Activated CD4-positive, alpha-beta memory T cell treated with anti-CD3 and anti-CD28 coated beads for 36 hours (primary cell): ENCODE measurements around the gene RPP21. TPM values are rescaled to one million over a fixed set of nuclear protein-coding genes. Genes with fewer than 3 reads are reported as not detected.

Source experiments
- CTCF ChIA-PET: fragments of 350-600 bp; sonication (Branson Sonifier 250); formaldehyde crosslinking; loops from one replicate; lab custom pipeline; 2021; ENCODE audit warnings: antibody characterized with exemption, inconsistent platforms; lab: Charles Lee
- POLR2A ChIA-PET: fragments of 350-600 bp; sonication (Branson Sonifier 250); formaldehyde crosslinking; loops from one replicate; lab custom pipeline; 2021; ENCODE audit warnings: antibody characterized with exemption; lab: Charles Lee
- DNase-seq: peaks from one replicate; pipeline ENCODE4 v3.0.0-alpha.2; 2020
- H3K27ac Mint-ChIP-seq: one replicate; pipeline ENCODE4 v1.8.0; 2021; ENCODE audit warnings: mixed read lengths
- H3K27me3 Mint-ChIP-seq: one replicate; pipeline ENCODE4 v1.8.0; 2021; ENCODE audit warnings: mixed read lengths
- H3K36me3 Mint-ChIP-seq: one replicate; pipeline ENCODE4 v1.8.0; 2021; ENCODE audit warnings: mixed read lengths
- H3K4me1 Mint-ChIP-seq: one replicate; pipeline ENCODE4 v1.8.0; 2021; ENCODE audit warnings: low read depth, mixed read lengths
- H3K4me3 Mint-ChIP-seq: one replicate; pipeline ENCODE4 v1.8.0; 2021; ENCODE audit warnings: mild to moderate bottlenecking, mixed read lengths
- H3K9me3 Mint-ChIP-seq: one replicate; pipeline ENCODE4 v1.8.0; 2021; ENCODE audit warnings: mixed read lengths
- intact Hi-C: fragments of 100-400 bp; cut with micrococcal nuclease; formaldehyde crosslinking; loops from one replicate; pipeline ENCODE4 v1.15.1; 2023
- total RNA-seq, 2 experiments: library from RNA; stranded (reverse); gene quantifications; one replicate each; pipeline ENCODE4 v1.2.3, GENCODE V29; 2021

Gene RPP21
- 10 to 100 TPM; 34.6 to 38.3 TPM for total RNA-seq

DNA sequence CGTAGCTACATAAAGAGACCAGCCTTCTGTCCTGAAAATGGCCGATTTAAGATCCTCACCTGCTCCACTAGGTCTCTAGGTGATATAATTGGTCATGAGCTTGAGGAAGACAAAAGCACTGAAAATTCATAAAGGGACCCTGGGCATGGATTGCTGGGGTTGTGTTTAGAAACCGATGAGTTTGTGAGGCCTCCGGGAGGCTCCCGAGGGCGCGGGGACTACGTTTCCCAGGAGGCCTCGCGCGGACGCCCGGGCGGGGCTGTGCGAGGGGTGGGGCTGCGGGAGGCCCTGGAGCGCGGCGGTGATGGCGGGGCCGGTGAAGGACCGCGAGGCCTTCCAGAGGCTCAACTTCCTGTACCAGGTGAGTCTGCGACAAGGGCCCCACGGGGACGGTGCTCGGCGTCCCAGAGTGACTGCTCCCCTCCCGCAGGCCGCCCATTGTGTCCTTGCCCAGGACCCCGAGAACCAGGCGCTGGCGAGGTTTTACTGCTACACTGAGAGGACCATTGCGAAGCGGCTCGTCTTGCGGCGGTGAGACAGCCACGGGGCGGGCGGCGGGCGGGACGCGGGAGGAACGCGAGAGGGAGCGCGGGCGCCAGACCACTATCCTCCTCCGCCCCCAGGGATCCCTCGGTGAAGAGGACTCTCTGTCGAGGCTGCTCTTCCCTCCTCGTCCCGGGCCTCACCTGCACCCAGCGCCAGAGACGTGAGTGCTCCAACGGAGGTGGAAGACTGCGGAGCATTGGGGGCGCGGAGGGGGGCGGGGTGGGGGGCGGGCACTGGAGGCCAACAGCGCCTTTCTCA lies at the start of gene RPP21:
RPP21 (plus strand) TSS at position 289 of the 804 bp plus-strand sequence; CDS start at position 305, 16 bp downstream.
- peak within 1 kb of the TSS; percentile 86 for H3K27ac Mint-ChIP-seq
- ChIA-PET CTCF (no interaction called here), POLR2A (interaction anchor here (0.9 kb wide), 1 partner anchor 18 kb away, joined by 3 read pairs; the partner anchor contains the start of gene TRIM39)
- DNase-seq: peak; percentile 93
- H3K36me3 Mint-ChIP-seq: peaks cover 33% of the 10 kb centered on the region
- no peaks in the 10 kb centered on the region for H3K9me3 Mint-ChIP-seq
- no peaks in the 10 kb centered on the region for H3K27me3 Mint-ChIP-seq
- H3K4me3 Mint-ChIP-seq: peak within 1 kb of the TSS; percentile 86
- peaks cover 39% of the 10 kb centered on the region for H3K4me1 Mint-ChIP-seq
- intact Hi-C loops: loop anchor here (1.0 kb wide), 1 partner anchor 20 kb away; no protein-coding TSS in a partner anchor

- Mint-ChIP-seq H3K36me3 (peaks cover 55% of the 10 kb centered on the region), H3K4me1 (no peaks in the 10 kb centered on the region), H3K27ac (no peak overlapping the region), H3K27me3 (no peaks in the 10 kb centered on the region), H3K9me3 (peaks cover 12% of the 10 kb centered on the region), H3K4me3 (no peak overlapping the region)
- DNase-seq: no peak
- POLR2A ChIA-PET: no interaction called here
- CTCF ChIA-PET: interaction anchor here (1.1 kb wide), 1 partner anchor 115 kb away, joined by 3 read pairs; no protein-coding TSS in a partner anchor
- intact Hi-C loops: no loop called here
These were observed 49.1 kb upstream of the RPP21 start for GRCh38 chr6:30295837-30296236.

DNA sequence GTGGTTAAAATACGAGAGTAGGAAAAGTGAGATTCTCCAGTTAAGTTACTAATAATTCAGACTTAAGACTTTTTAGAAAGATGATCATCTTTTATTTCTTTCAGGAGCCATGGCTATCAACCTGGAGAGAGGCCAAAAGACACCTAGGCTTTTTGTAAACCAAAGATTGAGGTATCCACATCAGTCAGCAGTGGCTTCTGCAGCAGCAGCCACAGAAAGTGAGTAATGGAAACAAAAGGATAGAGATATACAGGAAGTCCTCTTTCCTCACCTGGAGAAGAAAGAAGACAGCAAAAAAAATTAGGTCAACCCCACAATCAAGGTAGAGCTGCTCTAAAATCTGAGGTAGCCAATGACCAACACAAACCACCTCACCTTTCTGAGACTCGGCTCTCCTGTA lies 41.0 kb upstream of the RPP21 start:
- peaks cover 12% of the 10 kb centered on the region for H3K9me3 Mint-ChIP-seq
- no peak overlapping the region for H3K27ac Mint-ChIP-seq
- H3K4me3 Mint-ChIP-seq: no peak overlapping the region
- ChIA-PET CTCF (interaction anchor here (1.2 kb wide), 1 partner anchor 85 kb away, joined by 5 read pairs; no protein-coding TSS in a partner anchor), POLR2A (no interaction called here)
- peaks cover 28% of the 10 kb centered on the region for H3K4me1 Mint-ChIP-seq
- H3K36me3 Mint-ChIP-seq: peaks cover 60% of the 10 kb centered on the region
- H3K27me3 Mint-ChIP-seq: no peaks in the 10 kb centered on the region
- intact Hi-C loops: no loop called here
- DNase-seq: no peak

GRCh38 chr6:30311101-30311500 lies 33.9 kb upstream of the RPP21 start:
- no peak for DNase-seq
- no peaks in the 10 kb centered on the region for H3K27me3 Mint-ChIP-seq
- POLR2A ChIA-PET: no interaction called here
- intact Hi-C loops: no loop called here
- CTCF ChIA-PET: interaction anchor here (1.3 kb wide), 1 partner anchor 658 kb away, joined by 3 read pairs; no protein-coding TSS in a partner anchor
- peaks cover 26% of the 10 kb centered on the region for H3K4me1 Mint-ChIP-seq
- H3K27ac Mint-ChIP-seq: no peak overlapping the region
- H3K36me3 Mint-ChIP-seq: peaks cover 50% of the 10 kb centered on the region
- H3K4me3 Mint-ChIP-seq: no peak overlapping the region
- H3K9me3 Mint-ChIP-seq: no peaks in the 10 kb centered on the region

DNA sequence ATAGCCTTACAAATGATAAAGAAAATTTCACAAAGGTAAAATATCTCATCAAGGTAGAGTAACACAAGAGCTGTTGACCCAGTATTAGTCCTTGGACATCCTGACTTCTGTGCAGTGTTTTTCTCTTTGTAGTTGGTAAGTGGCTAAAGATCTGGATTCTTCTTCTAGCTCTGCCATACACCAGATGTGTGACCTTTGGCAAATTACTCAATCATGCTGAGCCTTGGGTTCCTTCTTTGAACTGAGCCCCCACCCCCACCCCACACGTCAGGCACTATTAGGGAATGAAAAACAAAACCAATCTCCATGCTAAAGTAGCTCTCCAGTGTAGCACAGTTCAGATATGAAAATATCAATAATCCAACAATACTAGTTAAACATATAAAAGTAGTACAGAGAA lies 33.3 kb upstream of the RPP21 start:
- Mint-ChIP-seq H3K36me3 (peaks cover 52% of the 10 kb centered on the region), H3K4me3 (no peak overlapping the region), H3K27me3 (no peaks in the 10 kb centered on the region), H3K27ac (no peak overlapping the region), H3K4me1 (peaks cover 25% of the 10 kb centered on the region), H3K9me3 (no peaks in the 10 kb centered on the region)
- POLR2A ChIA-PET: no interaction called here
- intact Hi-C loops: no loop called here
- no peak for DNase-seq
- CTCF ChIA-PET: interaction anchor here (1.3 to 1.7 kb wide), 2 partner anchors 93 to 658 kb away, joined by 3 read pairs; no protein-coding TSS in a partner anchor

DNA sequence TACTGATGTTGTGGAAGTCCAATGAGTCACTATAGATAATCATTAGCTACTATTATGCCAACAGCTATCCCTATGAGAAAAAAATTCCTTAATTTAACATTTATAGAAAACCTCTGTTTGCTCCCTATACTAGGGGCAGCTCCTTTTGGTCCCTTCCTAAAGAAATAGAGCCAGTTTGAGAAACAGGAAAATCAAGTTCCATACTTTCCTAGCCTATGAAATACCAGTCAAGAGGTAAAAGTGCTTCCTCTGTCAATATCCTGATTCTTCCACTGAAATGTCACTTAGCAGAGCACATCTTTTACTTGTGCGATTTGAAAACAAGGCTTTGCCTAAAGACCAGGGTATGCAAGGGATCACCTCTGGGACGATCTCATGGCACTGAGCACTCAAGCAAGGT lies 32.7 kb upstream of the RPP21 start:
- peaks cover 53% of the 10 kb centered on the region for H3K36me3 Mint-ChIP-seq

DNA sequence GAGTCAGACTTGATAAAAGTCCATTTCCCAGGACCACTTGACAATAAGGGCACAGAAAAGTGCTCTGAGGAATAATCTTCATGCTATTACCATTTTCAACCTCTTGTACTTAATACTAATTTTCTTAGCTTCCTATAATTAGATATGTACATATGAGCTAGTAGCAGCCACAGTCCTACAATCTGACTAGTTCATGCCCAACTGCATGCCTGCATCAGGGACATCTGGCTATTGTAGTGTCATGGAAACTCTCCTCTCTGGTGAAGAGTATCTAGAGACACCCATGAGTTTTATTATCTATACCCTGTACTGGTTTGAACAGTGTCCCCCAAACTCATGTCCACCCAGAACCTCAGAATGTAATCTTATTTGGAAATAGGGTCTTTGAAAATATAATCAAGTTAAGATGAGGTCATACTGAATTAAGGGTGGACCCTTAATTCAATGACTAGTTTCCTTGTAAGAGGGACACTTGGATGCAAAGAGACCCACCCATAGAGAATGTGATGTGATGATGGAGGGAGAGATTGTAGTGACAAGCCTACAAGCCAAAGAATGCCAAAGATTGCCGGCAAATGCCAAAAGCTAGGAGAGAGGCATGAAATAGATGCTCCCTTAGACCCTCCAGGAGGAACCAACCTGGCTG lies 32.2 kb upstream of the RPP21 start:
- POLR2A ChIA-PET: no interaction called here
- no peak for DNase-seq
- intact Hi-C loops: no loop called here
- no peak overlapping the region for H3K4me3 Mint-ChIP-seq
- peaks cover 54% of the 10 kb centered on the region for H3K36me3 Mint-ChIP-seq
- H3K4me1 Mint-ChIP-seq: peaks cover 30% of the 10 kb centered on the region
- no peak overlapping the region for H3K27ac Mint-ChIP-seq
- CTCF ChIA-PET: interaction anchor here (1.3 to 1.7 kb wide), 2 partner anchors 94 to 659 kb away, joined by 3 read pairs; no protein-coding TSS in a partner anchor
- no peaks in the 10 kb centered on the region for H3K27me3 Mint-ChIP-seq
- no peaks in the 10 kb centered on the region for H3K9me3 Mint-ChIP-seq

More for the DNA sequence above, 32.7 kb upstream of the RPP21 start:
- Mint-ChIP-seq H3K9me3 (no peaks in the 10 kb centered on the region), H3K27ac (no peak overlapping the region), H3K4me1 (peaks cover 25% of the 10 kb centered on the region), H3K27me3 (no peaks in the 10 kb centered on the region), H3K4me3 (no peak overlapping the region)
- POLR2A ChIA-PET: no interaction called here
- no peak for DNase-seq
- CTCF ChIA-PET: interaction anchor here (1.3 to 1.7 kb wide), 2 partner anchors 93 to 659 kb away, joined by 3 read pairs; no protein-coding TSS in a partner anchor
- intact Hi-C loops: no loop called here

- no peak for DNase-seq
- H3K9me3 Mint-ChIP-seq: no peaks in the 10 kb centered on the region
- intact Hi-C loops: no loop called here
- peaks cover 51% of the 10 kb centered on the region for H3K36me3 Mint-ChIP-seq
- ChIA-PET CTCF (interaction anchor here (1.3 to 1.5 kb wide), 2 partner anchors 10 to 77 kb away, joined by 3 read pairs; no protein-coding TSS in a partner anchor), POLR2A (interaction anchor here (1.4 kb wide), 1 partner anchor 10 kb away, joined by 3 read pairs; no protein-coding TSS in a partner anchor)
- no peaks in the 10 kb centered on the region for H3K27me3 Mint-ChIP-seq
- no peak overlapping the region for H3K4me3 Mint-ChIP-seq
- no peak overlapping the region for H3K27ac Mint-ChIP-seq
- peaks cover 39% of the 10 kb centered on the region for H3K4me1 Mint-ChIP-seq
These were observed 29.8 kb upstream of the RPP21 start for GRCh38 chr6:30315156-30315555.

DNA sequence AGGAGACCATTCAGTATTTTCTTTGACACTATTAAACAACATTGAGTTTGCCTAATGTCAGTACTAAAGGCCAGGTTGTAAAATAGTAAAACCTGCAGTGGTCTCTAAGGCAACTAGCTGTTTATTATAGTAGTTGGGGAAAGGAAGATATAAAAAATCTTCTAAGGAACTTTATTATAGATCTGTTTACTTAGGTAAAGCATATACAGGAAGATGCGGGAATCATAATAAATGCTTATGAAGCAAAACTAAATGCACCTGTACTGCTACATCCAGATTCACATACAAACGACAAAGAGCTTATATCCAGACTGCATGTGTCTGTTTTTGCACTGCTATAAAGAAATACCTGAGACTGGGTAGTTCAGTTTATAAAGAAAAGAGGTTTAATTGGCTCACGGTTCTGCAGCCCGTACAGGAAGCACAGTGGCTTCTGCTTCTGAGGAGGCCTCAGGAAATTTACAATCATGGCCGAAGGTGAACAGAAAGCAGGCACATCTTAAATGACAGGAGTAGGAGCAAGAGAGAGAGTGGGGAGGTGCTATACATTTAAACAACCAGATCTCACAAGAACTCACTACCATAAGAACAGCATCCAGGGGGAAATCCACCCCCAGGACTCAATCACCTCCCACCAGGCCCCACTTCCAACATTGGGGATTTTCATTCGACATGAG lies 26.9 kb upstream of the RPP21 start:
- peak overlapping the region; percentile 15 for H3K4me3 Mint-ChIP-seq
- peak overlapping the region; percentile 53 for H3K27ac Mint-ChIP-seq
- ChIA-PET POLR2A (interaction anchor here (0.5 to 0.6 kb wide), 2 partner anchors 9 to 1214 kb away, joined by 3 read pairs; no protein-coding TSS in a partner anchor), CTCF (no interaction called here)
- no peaks in the 10 kb centered on the region for H3K27me3 Mint-ChIP-seq
- intact Hi-C loops: no loop called here
- DNase-seq: no peak
- peaks cover 3% of the 10 kb centered on the region for H3K9me3 Mint-ChIP-seq
- peaks cover 45% of the 10 kb centered on the region for H3K36me3 Mint-ChIP-seq
- peaks cover 61% of the 10 kb centered on the region for H3K4me1 Mint-ChIP-seq

- intact Hi-C loops: no loop called here
- H3K4me3 Mint-ChIP-seq: no peak overlapping the region
- ChIA-PET CTCF (no interaction called here), POLR2A (no interaction called here)
- peak overlapping the region; percentile 5 for H3K27ac Mint-ChIP-seq
- no peak for DNase-seq
- H3K9me3 Mint-ChIP-seq: peaks cover 3% of the 10 kb centered on the region
- H3K4me1 Mint-ChIP-seq: peaks cover 68% of the 10 kb centered on the region
- peaks cover 35% of the 10 kb centered on the region for H3K36me3 Mint-ChIP-seq
- H3K27me3 Mint-ChIP-seq: no peaks in the 10 kb centered on the region
These were observed 25.7 kb upstream of the RPP21 start for GRCh38 chr6:30319146-30319835.
